ENCODE measurements around the gene DEGS2.
"Not testable (repeated sequence)": the region's sequence is repeated elsewhere in the genome, so short reads cannot be mapped to it uniquely, and the experiment has no call there.

DNA sequence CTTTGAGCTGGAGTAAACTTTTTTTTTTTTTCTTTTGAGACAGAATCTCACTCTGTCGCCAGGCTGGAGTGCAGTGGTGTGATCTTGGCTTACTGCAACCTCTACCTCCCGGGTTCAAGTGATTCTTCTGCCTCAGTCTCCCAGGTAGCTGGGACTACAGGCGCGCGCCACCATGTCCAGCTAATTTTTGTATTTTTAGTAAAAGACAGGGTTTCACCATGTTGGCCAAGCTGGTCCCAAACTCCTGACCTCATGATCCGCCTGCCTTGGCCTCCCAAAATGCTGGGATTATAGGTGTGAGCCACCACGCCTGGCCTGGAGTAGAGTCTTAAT, 45.4 kb upstream of the DEGS2 start:
- TF ChIP-seq, protein P1, sequence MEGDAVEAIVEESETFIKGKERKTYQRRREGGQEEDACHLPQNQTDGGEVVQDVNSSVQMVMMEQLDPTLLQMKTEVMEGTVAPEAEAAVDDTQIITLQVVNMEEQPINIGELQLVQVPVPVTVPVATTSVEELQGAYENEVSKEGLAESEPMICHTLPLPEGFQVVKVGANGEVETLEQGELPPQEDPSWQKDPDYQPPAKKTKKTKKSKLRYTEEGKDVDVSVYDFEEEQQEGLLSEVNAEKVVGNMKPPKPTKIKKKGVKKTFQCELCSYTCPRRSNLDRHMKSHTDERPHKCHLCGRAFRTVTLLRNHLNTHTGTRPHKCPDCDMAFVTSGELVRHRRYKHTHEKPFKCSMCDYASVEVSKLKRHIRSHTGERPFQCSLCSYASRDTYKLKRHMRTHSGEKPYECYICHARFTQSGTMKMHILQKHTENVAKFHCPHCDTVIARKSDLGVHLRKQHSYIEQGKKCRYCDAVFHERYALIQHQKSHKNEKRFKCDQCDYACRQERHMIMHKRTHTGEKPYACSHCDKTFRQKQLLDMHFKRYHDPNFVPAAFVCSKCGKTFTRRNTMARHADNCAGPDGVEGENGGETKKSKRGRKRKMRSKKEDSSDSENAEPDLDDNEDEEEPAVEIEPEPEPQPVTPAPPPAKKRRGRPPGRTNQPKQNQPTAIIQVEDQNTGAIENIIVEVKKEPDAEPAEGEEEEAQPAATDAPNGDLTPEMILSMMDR (conservative IDR thresholded peaks at IDR 0.05 in 1 of 2, IDR thresholded peaks at IDR 0.05 in 1 of 2; ENCODE audit: extremely low read depth in 1 of 2, insufficient read depth in 1 of 2, low read depth in 1 of 2, low read length in 2 of 2) = not testable (repeated sequence)
- not testable (repeated sequence) for TF ChIP-seq EZH2 (IDR thresholded peaks at IDR 0.05; ENCODE audit: borderline replicate concordance, low read length)
